ENCODE measurements around the gene MAGEA10.

DNA sequence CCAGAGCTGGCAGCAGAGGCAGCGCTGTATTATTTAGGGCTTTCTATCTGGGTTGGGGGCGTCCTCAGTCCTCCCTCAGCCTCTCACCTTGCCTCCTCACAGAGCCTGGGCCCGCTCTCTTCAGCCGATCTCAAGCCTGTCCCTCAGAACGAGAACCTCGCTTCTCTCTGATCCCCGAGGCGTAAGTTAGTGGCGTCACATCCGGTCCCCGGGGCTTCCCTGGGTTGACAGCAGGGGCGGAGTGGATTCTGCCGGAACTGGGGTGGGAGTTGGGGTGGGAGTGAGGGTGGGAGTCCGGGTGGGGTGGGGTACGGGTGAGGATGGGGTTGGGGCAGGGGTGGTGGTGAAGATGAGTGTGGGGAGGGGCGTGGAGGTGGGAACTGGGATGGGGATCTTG, at the start of gene MAGEA10:
- TF ChIP-seq, protein P1, sequence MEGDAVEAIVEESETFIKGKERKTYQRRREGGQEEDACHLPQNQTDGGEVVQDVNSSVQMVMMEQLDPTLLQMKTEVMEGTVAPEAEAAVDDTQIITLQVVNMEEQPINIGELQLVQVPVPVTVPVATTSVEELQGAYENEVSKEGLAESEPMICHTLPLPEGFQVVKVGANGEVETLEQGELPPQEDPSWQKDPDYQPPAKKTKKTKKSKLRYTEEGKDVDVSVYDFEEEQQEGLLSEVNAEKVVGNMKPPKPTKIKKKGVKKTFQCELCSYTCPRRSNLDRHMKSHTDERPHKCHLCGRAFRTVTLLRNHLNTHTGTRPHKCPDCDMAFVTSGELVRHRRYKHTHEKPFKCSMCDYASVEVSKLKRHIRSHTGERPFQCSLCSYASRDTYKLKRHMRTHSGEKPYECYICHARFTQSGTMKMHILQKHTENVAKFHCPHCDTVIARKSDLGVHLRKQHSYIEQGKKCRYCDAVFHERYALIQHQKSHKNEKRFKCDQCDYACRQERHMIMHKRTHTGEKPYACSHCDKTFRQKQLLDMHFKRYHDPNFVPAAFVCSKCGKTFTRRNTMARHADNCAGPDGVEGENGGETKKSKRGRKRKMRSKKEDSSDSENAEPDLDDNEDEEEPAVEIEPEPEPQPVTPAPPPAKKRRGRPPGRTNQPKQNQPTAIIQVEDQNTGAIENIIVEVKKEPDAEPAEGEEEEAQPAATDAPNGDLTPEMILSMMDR (IDR thresholded peaks at IDR 0.05; ENCODE audit: low read depth, low read length, poor library complexity, severe bottlenecking), result no peak
- no peak for TF ChIP-seq EZH2phosphoT487 (IDR thresholded peaks at IDR 0.05; ENCODE audit: borderline replicate concordance, low read length)

Data from DOHH2 (cell line).